Suppressor macrophage treated with lipopolysaccharide for 4 hours (primary cell): ENCODE results near the gene TIPARP.

ENCODE experiments used
- DNase-seq: peaks from one replicate; pipeline ENCODE4 v3.0.0-alpha.2; 2020

The TIPARP gene, protein sequence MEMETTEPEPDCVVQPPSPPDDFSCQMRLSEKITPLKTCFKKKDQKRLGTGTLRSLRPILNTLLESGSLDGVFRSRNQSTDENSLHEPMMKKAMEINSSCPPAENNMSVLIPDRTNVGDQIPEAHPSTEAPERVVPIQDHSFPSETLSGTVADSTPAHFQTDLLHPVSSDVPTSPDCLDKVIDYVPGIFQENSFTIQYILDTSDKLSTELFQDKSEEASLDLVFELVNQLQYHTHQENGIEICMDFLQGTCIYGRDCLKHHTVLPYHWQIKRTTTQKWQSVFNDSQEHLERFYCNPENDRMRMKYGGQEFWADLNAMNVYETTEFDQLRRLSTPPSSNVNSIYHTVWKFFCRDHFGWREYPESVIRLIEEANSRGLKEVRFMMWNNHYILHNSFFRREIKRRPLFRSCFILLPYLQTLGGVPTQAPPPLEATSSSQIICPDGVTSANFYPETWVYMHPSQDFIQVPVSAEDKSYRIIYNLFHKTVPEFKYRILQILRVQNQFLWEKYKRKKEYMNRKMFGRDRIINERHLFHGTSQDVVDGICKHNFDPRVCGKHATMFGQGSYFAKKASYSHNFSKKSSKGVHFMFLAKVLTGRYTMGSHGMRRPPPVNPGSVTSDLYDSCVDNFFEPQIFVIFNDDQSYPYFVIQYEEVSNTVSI

DNA sequence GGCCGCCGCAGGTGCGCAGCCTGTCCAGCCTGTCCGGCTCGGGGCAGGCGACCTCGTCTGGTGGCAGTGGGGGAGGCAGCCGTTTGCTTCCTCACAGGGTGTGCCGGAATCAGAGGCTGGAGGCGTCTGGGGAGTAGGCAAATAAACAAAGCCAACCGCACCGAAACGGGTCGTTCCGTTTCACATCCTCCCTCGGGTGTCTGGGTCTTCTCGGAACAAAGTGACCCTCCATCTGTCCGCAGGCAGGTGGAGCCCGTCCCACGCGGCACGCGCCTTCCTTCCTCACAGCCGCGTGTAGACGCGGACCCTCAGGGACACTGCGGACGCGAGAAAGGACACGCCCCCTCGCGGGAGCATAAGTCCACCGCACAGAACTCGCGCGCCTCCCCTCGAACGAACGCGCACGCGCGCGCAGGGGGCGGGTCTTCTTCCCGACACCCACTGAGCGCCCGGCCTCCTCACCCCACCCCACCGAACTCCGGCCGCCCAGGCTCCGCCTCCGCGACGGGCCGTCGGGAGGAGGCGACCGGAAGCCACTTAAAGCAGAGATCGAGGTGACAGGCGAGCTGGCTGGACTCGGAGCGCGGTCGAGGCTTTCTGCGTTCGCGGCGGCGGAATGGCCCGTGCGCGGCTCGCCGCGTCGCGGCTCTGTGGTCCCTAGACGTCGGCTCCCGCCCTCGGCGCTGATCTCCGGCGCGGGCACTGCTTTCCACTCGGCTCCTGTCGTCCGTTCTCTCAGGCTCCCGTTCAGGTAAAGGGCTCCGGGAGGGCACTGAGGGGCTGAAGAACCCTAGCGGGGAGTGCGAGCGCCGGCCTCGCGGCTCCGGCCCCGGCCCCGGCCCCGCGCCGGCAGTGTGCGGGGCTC lies at the start of gene TIPARP:
Gene TIPARP (plus strand): TSS at position 545 of the 865 bp plus-strand sequence. CDS start 3,108 bp downstream, outside the sequence.
- peak; percentile 100 for DNase-seq

- DNase-seq, result no peak
Measured at GRCh38 chr3:156626104-156626503, 48.3 kb upstream of the TIPARP start.

DNA sequence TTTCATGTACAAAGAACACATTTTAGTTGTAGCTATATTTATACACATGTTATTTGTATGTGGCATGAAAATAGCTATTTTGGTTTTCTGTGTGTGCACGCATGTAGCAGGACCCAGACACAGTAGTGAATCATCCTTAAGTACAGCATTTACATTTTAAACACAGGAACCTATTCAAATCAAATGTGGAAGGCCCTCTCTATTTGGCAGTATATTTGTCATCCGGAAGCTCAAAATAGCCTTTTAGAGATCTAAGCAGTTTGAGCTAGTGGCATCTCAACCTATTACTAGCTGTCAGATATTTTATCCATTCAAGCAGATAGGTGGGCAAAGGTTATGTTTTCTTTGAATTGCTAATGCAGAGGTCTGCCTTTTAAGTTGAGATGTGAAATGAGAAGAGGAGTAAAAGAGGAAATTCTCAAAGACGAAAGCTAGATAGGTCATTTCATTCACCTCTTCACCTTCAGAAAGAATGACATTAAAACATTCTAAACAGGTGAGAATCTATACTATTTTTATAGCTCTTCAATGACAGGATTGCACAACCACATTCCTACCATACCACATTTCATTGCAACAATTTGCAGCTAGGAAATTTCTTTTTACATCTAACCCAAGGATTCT lies 46.3 kb upstream of the TIPARP start:
- DNase-seq, result no peak

- DNase-seq, result no peak
Measured at GRCh38 chr3:156628836-156629618, 45.4 kb upstream of the TIPARP start.

GRCh38 chr3:156630081-156630772 lies 44.2 kb upstream of the TIPARP start:
- DNase-seq, result no peak

GRCh38 chr3:156630773-156631093 lies 43.7 kb upstream of the TIPARP start:
- DNase-seq, result no peak

DNA sequence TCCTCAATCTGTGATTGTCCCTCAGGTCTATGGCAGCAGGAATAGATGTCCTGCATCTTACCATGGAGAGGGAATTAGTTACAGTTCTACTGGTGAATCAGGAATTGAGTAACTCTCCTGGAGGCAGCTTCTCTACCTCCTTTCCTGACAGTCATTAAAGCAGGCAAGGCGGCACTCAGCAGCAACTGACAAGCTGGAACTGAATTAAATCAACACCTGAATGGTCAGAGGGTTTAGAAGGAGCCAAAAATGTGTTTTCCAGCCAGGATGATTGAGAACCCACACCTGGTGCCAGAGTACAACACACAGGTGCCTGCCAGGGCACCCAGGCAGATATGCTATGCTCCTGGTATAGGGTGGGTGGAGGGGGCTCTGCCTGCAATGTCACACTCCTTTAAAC lies 43.1 kb upstream of the TIPARP start:
- DNase-seq, result no peak

DNA sequence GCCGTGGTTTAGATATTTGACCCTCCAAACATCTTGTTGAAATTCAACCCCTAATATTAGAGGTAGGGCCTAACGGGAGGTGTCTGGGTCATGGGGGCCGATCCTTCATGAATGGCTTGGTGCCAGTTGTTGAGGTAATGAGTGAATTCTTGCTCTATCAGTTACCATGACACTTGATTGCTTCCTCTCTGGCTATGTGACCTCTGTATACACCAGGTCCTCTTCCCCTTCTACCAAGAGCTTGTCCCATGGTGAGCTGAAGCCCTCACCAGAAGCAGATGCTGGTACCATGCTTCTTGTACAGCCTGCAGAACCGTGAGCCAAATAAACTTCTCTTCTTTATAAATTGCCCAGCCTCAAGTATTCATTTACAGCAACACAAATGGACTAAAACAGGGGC lies 41.8 kb upstream of the TIPARP start:
- no peak for DNase-seq

- DNase-seq, result no peak
Measured at GRCh38 chr3:156633335-156633734, 41.1 kb upstream of the TIPARP start.

DNA sequence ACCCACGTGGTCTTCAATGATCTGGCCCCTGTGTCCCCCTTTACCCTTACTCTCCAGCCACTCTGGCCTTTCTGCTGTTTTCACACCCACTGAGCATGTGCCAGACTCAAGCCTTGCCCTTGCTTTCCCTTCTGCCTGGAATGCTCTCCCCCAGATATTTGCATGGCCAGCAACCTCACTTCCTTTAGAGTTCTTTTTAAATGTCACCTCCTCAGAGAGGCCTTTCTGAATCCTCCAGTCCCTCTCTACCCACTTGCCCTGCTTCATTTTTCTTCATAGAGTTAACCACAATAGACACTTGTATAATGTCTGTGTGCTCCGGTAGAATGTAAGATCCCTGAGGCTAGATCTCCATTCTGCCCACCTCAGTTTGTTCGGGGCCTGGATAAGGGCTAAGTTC lies 39.4 kb upstream of the TIPARP start:
- no peak for DNase-seq

DNA sequence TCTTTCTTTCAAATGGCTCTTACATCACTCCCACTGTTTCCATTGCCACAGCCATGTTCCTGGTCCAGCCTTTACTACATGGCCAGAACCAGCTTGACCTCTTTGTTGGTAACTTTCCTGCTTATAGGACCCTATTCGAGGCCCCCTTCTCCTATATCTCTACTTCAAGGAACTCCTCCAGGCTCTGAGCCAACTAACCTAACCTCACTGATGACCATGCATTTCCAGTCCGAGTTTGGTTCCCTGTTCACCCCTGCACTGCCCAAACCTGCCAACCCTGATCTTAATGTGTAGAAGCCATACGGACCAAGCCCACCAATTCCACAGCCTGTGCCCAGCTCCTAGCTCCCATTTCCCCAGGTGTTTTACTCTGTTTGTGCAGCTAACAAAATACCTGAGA lies 38.4 kb upstream of the TIPARP start:
- DNase-seq, result no peak

GRCh38 chr3:156637480-156638022 lies 36.8 kb upstream of the TIPARP start:
- DNase-seq, result no peak

- no peak for DNase-seq
Measured at GRCh38 chr3:156638271-156638670, 36.1 kb upstream of the TIPARP start.

- peak; percentile 19 for DNase-seq
Measured at GRCh38 chr3:156639414-156640023, 34.9 kb upstream of the TIPARP start.

GRCh38 chr3:156641618-156641975 lies 32.8 kb upstream of the TIPARP start:
- no peak for DNase-seq

DNA sequence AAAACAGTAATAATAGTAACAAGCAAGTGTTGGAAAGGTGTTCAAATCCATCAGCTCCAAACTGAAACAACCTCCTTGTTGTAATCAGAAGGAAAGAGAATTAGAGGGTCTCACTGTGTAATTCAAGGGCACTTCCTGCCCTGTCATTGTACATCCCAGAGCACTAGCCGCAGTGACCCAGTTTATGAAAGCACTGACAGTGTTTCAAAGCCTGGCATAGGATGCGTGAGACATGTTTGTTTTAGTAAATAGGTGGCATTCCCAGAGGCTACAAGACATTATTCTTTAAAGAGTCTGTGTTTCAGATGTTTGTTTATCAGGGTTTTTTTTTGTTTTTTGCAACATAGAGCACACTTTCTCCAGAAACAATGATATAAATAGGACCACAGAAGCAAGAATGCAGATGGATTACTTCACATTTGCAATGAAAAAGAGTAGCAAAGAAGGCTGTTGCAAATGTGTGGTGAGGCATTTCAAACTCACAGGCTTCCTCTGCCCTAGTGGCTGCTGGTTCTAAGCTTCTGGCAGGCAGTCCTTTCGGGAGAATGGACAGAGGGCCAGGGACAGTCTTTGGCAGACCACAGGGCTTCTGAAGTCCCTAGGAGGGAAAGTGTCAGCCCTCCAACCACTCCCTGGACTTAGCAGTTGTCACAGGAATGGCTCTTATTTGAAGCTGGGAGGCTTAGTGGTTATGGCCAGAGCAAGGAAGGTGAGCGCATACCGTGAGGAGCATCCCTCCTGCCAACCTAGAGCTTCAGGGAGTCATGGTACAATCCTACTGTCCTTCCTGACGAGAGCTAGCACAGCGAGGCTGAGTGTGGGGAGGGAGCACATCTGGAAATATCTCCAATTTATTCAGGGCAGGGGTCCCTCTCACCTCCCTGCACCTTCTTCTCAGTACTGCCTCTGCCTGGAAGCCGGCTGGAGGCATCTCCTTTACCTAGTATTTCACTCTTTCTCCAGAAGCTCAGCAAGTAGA lies 31.4 kb upstream of the TIPARP start:
- peak; percentile 17 for DNase-seq

- DNase-seq, result peak; percentile 74
Measured at GRCh38 chr3:156643729-156644389, 30.5 kb upstream of the TIPARP start.

DNA sequence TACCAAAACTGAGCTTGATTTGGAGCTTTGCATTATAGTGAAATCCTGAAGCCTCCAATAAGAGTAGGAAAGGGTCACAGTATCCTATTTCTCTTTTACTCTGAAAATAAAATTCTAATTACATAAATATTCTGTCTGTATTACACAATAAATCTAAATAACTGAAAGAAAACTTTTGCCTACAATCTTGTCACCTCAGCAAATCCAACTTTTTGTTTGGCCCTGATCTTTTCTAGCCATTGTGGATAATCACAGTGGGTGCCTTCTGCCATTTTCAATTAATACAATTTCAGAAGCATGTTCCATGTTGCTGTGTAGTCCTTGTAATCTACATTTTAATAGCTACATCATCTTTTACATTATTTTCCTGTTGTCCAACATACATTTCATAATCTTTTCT lies 29.4 kb upstream of the TIPARP start:
- no peak for DNase-seq

DNA sequence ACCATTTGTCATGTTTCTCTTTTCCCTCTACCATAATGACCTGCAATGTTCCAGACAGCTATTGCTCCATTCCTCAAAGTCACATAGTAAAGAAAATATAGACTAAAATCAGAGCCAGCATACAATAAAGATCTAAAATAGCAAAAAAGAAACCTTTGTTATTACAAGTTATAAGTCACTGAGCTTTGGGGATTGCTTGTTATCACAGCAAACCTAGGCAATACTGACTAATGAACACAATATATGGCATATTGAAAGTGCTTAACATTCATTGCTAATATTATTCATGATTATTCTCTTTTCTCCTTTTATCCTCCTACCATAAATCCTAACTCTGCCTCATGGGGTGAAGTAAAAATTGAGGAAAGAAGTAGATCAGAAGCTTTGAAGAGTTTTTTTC lies 27.4 kb upstream of the TIPARP start:
- DNase-seq, result no peak
